Measurements from ENCODE around the gene TMED6.

The TMED6 gene

DNA sequence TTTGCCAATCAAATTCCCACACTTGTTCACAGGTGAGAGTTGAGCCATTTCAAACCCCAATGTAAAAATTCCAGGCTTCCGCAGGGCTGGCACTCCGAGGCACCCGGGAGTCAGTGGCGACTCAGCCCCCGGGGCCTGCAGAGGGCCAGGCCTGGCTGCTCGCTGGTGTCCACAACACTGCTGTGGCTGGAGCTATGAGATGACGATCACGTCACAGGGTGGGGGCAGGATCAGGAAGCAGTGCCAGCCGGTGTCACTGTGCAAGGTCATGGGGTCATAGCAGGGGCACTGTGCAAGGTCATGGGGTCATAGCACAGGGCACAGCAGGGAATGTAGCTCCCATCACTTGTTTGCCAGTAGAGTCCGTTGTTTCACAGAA lies 32.7 kb downstream of the TMED6 start:
- TF ChIP-seq, protein P1, sequence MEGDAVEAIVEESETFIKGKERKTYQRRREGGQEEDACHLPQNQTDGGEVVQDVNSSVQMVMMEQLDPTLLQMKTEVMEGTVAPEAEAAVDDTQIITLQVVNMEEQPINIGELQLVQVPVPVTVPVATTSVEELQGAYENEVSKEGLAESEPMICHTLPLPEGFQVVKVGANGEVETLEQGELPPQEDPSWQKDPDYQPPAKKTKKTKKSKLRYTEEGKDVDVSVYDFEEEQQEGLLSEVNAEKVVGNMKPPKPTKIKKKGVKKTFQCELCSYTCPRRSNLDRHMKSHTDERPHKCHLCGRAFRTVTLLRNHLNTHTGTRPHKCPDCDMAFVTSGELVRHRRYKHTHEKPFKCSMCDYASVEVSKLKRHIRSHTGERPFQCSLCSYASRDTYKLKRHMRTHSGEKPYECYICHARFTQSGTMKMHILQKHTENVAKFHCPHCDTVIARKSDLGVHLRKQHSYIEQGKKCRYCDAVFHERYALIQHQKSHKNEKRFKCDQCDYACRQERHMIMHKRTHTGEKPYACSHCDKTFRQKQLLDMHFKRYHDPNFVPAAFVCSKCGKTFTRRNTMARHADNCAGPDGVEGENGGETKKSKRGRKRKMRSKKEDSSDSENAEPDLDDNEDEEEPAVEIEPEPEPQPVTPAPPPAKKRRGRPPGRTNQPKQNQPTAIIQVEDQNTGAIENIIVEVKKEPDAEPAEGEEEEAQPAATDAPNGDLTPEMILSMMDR (IDR thresholded peaks at IDR 0.05; ENCODE audit: borderline replicate concordance, insufficient read depth, low read depth, low read length) = no peak
- H3K4me3 ChIP-seq (ENCODE audit: low read depth, low read length) = no peak overlapping the region

DNA sequence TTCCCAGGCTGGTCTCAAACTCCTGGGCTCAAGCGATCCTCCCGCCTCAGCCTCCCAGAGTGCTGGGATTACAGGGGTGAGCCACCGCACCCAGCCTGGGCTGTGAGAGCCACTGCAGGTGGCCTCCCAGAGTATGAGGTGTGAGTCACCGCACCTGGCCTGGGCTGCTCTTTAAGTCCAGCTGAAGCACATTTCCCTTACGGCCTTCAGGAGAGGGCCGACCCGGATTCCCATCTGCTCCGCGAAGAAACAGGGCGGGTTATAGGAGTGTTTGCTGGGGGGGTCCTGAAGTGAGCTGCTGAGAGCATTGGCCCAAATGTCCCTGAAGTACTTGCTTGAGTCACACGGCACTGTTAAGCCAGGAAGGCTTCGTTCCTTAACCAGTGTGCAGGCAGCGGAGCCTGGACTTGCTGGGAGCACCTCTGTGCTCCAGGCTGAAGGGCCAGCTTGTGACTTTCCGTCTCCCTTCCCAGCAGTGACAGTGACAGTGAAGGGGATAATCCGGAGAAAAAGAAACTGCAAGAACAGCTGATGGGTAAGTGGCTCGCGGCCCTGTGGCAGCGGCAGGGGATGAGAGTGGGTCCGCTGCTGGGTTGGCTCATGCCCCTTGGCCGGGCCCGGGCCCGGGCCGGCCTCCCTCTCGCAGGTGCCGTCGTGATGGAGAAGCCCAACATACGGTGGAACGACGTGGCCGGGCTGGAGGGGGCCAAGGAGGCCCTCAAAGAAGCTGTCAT lies 33.2 kb downstream of the TMED6 start:
- TF ChIP-seq, protein P1 (IDR thresholded peaks at IDR 0.05; ENCODE audit: borderline replicate concordance, insufficient read depth, low read depth, low read length) = no peak
- no peak overlapping the region for H3K4me3 ChIP-seq (ENCODE audit: low read depth, low read length)

DNA sequence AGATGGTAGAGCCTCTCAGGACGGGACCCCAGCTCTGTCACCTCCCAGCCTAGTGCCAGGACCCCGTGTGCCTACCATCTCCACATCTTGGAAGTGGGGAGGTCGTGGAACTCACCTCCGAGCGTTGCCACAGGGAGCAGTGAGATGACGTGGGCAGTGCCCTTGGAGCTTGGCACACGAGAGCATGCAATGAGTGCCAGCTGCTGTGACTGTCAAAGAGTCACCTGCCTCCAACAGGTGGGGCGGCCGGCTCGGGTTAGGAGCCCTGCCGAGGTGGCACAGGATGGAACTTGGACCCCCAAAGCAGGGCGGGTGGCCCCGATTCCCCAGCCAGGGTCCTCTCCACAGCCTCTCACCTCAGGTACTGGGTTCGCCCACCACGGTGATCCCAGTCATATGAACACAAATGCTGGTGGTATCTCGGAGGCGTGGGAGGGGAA lies 35.0 kb downstream of the TMED6 start:
- TF ChIP-seq, protein P1 (IDR thresholded peaks at IDR 0.05; ENCODE audit: borderline replicate concordance, insufficient read depth, low read depth, low read length) = no peak
- H3K4me3 ChIP-seq (ENCODE audit: low read depth, low read length) = no peak overlapping the region

DNA sequence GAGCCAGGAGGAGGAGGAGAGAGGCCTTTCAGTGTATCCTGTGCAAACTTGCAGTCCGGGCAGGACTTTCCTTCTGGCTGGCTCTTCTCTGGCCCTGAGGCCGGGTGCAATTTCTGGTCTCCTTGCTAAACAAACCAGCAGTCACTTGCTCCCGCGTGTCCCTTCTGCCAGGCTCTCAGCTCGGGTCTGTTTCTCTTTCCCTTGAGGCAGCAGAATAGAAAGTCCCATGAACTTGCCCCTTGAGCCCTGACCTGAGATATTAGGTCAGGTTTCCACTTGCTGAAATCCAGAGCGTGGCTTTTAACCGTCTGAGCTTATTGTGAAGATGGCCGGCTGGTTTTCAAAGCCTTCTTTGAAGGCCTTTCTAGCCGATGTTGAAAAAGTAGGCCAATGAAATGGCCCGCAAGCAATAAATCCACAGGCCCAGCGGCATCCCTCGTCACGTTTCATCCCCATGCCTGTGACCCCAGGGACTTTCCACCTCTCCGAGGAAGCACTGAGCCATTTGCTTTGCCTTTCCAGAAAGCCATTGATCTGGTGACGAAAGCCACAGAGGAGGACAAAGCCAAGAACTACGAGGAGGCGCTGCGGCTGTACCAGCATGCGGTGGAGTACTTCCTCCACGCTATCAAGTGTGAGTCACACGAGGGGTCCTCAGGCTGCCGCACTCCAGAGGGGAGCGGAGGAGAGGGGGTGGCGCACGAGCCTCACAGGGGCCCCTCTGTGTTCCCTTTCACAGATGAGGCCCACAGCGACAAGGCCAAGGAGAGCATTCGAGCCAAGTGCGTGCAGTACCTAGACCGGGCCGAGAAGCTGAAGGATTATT lies 35.9 kb downstream of the TMED6 start:
- H3K4me3 ChIP-seq (ENCODE audit: low read depth, low read length) = no peak overlapping the region
- TF ChIP-seq, protein P1 (IDR thresholded peaks at IDR 0.05; ENCODE audit: borderline replicate concordance, insufficient read depth, low read depth, low read length) = no peak

DNA sequence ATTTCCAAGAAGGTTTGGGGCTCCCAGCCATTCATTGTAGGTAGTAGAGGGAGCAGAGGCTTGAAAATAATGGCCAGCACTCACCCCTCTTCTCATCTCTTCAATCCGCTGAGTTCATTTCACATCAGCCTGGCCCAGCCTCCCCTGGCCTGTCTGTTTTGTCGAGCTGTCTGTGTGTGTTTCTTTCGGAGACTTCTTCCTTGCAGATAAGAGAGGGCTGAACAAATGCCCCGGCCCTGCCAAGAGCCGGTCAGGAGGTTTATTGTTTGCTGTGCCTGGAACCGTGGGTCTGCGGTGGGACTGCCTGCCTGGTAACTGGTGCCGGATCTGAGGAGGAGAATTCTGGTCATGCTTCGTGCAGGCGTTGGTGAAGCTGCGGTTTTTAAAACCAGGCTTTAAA lies 37.1 kb downstream of the TMED6 start:
- no peak overlapping the region for H3K4me3 ChIP-seq (ENCODE audit: low read depth, low read length)
- TF ChIP-seq, protein P1 (IDR thresholded peaks at IDR 0.05; ENCODE audit: borderline replicate concordance, insufficient read depth, low read depth, low read length) = no peak

DNA sequence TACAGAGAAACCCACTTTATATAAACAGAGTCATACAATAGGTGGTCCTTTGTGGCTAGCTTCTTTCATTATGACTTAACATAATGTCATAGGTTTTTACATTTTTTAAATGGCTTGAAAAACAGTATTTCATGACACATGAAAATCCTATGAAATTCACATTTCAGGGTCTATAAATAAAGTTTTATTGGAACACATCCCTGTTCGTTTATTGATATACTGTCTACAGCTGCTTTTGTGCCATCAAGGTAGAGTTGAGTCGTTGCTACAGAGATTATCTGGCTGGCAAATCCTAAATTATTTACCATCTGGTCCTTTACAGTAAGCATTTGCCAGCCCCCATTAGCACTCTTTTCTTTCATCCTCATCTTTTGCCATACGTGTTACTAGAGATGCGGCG lies 38.1 kb downstream of the TMED6 start:
- H3K4me3 ChIP-seq (ENCODE audit: low read depth, low read length) = no peak overlapping the region
- TF ChIP-seq, protein P1 (IDR thresholded peaks at IDR 0.05; ENCODE audit: borderline replicate concordance, insufficient read depth, low read depth, low read length) = no peak
